Osteoblast (primary cell): Measurements from ENCODE around the gene SLC22A14. TPM values are rescaled to one million over a fixed set of nuclear protein-coding genes. Genes with fewer than 3 reads are reported as not detected.

Source experiments
- DNase-seq: peaks from one replicate; pipeline ENCODE4 v3.0.0; 2011; ENCODE audit warnings: low spot score, mixed read lengths; ENCODE audit not compliant: insufficient read length; ENCODE audit errors: missing footprints
- H2AFZ ChIP-seq: 2 replicates; pipeline ENCODE4 v1.6.0; 2011; ENCODE audit warnings: mild to moderate bottlenecking, low read length
- H3K27ac ChIP-seq: 2 replicates; pipeline ENCODE4 v1.5.1; 2011; ENCODE audit warnings: mild to moderate bottlenecking, low read depth, low read length, moderate library complexity
- H3K27me3 ChIP-seq: 2 replicates; pipeline ENCODE4 v1.6.0; 2012; ENCODE audit warnings: mild to moderate bottlenecking, control low read depth, inconsistent platforms, low read length, moderate library complexity; ENCODE audit not compliant: insufficient read depth
- H3K36me3 ChIP-seq: 2 replicates; pipeline ENCODE4 v1.5.1; 2011; ENCODE audit warnings: mild to moderate bottlenecking, low read length, control low read depth, moderate library complexity; ENCODE audit not compliant: insufficient read depth
- H3K4me1 ChIP-seq: 2 replicates; pipeline ENCODE4 v1.5.1; 2011; ENCODE audit warnings: mild to moderate bottlenecking, low read length, control low read depth, moderate library complexity; ENCODE audit not compliant: insufficient read depth
- H3K4me2 ChIP-seq: 2 replicates; pipeline ENCODE4 v1.6.0; 2011; ENCODE audit warnings: mild to moderate bottlenecking, low read length; ENCODE audit not compliant: insufficient read depth
- H3K4me3 ChIP-seq: fragments of 200-600 bp; sonication (generic); 3 replicates; pipeline ENCODE4 v1.5.1; 2012; ENCODE audit warnings: mild to moderate bottlenecking, low read length, inconsistent platforms; ENCODE audit not compliant: insufficient read depth
- H3K79me2 ChIP-seq: 2 replicates; pipeline ENCODE4 v1.6.0; 2012; ENCODE audit warnings: mild to moderate bottlenecking, low read length, control low read depth, inconsistent platforms; ENCODE audit not compliant: insufficient read depth
- H3K9me3 ChIP-seq: 2 replicates; pipeline ENCODE4 v1.5.1; 2011; ENCODE audit warnings: low read depth, low read length, control low read depth
- H4K20me1 ChIP-seq: 2 replicates; pipeline ENCODE4 v1.6.0; 2012; ENCODE audit warnings: mild to moderate bottlenecking, low read length, control low read depth; ENCODE audit not compliant: insufficient read depth
- CTCF ChIP-seq: IDR thresholded peaks from 2 replicates; pipeline ENCODE4 v1.5.1; 2011; ENCODE audit warnings: mild to moderate bottlenecking, low read depth, low read length, moderate library complexity; ENCODE audit errors: extremely low read depth
- total RNA-seq: library from RNA; depleted of rRNA; stranded (reverse); fragments of >200 nt; gene quantifications from 2 replicates; pipeline ENCODE4 v1.2.3, GENCODE V29; 2012

Gene SLC22A14
- total RNA-seq, 1 donor: 0.36 TPM

GRCh38 chr3:38253704-38254103 lies 28.4 kb upstream of the SLC22A14 start:
- H3K4me1 ChIP-seq: no peaks in the 10 kb centered on the region
- H3K4me3 ChIP-seq: no peak overlapping the region
- DNase-seq: no peak
- no peak overlapping the region for H2AFZ ChIP-seq
- peaks cover 67% of the 10 kb centered on the region for H3K36me3 ChIP-seq
- no peak overlapping the region for H3K27ac ChIP-seq
- peaks cover 9% of the 10 kb centered on the region for H3K79me2 ChIP-seq
- TF ChIP-seq CTCF: no peak
- no peaks in the 10 kb centered on the region for H3K9me3 ChIP-seq
- H3K27me3 ChIP-seq: no peaks in the 10 kb centered on the region
- H4K20me1 ChIP-seq: peaks cover 8% of the 10 kb centered on the region
- H3K4me2 ChIP-seq: no peak overlapping the region

GRCh38 chr3:38254872-38255271 lies 27.2 kb upstream of the SLC22A14 start:
- H3K27me3 ChIP-seq: no peaks in the 10 kb centered on the region
- H3K36me3 ChIP-seq: peaks cover 55% of the 10 kb centered on the region
- H3K27ac ChIP-seq: no peak overlapping the region
- no peak overlapping the region for H3K4me3 ChIP-seq
- peaks cover 8% of the 10 kb centered on the region for H4K20me1 ChIP-seq
- DNase-seq: no peak
- H2AFZ ChIP-seq: no peak overlapping the region
- H3K4me1 ChIP-seq: no peaks in the 10 kb centered on the region
- H3K79me2 ChIP-seq: peaks cover 2% of the 10 kb centered on the region
- TF ChIP-seq CTCF: no peak
- no peak overlapping the region for H3K4me2 ChIP-seq
- H3K9me3 ChIP-seq: no peaks in the 10 kb centered on the region

GRCh38 chr3:38255627-38256026 lies 26.5 kb upstream of the SLC22A14 start:
- no peaks in the 10 kb centered on the region for H3K27me3 ChIP-seq
- H3K79me2 ChIP-seq: peaks cover 2% of the 10 kb centered on the region
- H3K9me3 ChIP-seq: no peaks in the 10 kb centered on the region
- H3K4me1 ChIP-seq: no peaks in the 10 kb centered on the region
- no peak overlapping the region for H3K27ac ChIP-seq
- no peak for DNase-seq
- H4K20me1 ChIP-seq: peaks cover 8% of the 10 kb centered on the region
- H3K4me3 ChIP-seq: no peak overlapping the region
- H3K4me2 ChIP-seq: no peak overlapping the region
- no peak for TF ChIP-seq CTCF
- no peak overlapping the region for H2AFZ ChIP-seq
- H3K36me3 ChIP-seq: peaks cover 49% of the 10 kb centered on the region

GRCh38 chr3:38257583-38257982 lies 24.5 kb upstream of the SLC22A14 start:
- Histone ChIP-seq H3K27ac (no peak overlapping the region), H4K20me1 (peaks cover 4% of the 10 kb centered on the region), H3K4me1 (no peaks in the 10 kb centered on the region), H3K9me3 (no peaks in the 10 kb centered on the region), H3K4me2 (no peak overlapping the region), H2AFZ (no peak overlapping the region), H3K27me3 (no peaks in the 10 kb centered on the region), H3K4me3 (no peak overlapping the region), H3K36me3 (peaks cover 37% of the 10 kb centered on the region), H3K79me2 (peaks cover 2% of the 10 kb centered on the region)
- TF ChIP-seq CTCF: no peak
- DNase-seq: no peak
